Dendritic cell treated with granulocyte-macrophage colony-stimulating factor and Interleukin-4, amounts not matched to agents 40 ng/mL and 50 ng/mL, for 4 days (primary cell): ENCODE data around the gene IGF2.
"Not testable (repeated sequence)": the region's sequence is repeated elsewhere in the genome, so short reads cannot be mapped to it uniquely, and the experiment has no call there.

Source experiments
- H3K27ac Mint-ChIP-seq: one replicate; pipeline ENCODE4 v1.8.0; 2022; ENCODE audit warnings: mild to moderate bottlenecking, mixed read lengths
- H3K27me3 Mint-ChIP-seq: one replicate; pipeline ENCODE4 v1.8.0; 2022; ENCODE audit warnings: mild to moderate bottlenecking, mixed read lengths
- H3K36me3 Mint-ChIP-seq: one replicate; pipeline ENCODE4 v1.8.0; 2022; ENCODE audit warnings: low read depth, mixed read lengths
- H3K4me1 Mint-ChIP-seq: one replicate; pipeline ENCODE4 v1.8.0; 2022; ENCODE audit warnings: low read depth, mixed read lengths
- H3K4me3 Mint-ChIP-seq: one replicate; pipeline ENCODE4 v1.8.0; 2022; ENCODE audit warnings: mild to moderate bottlenecking, moderate library complexity, mixed read lengths
- H3K9me3 Mint-ChIP-seq: one replicate; pipeline ENCODE4 v1.8.0; 2022; ENCODE audit warnings: mixed read lengths
- intact Hi-C: fragments of 100-400 bp; cut with micrococcal nuclease; formaldehyde crosslinking; loops from one replicate; pipeline ENCODE4 v1.15.0; 2022

Gene IGF2

GRCh38 chr11:2132874-2133240 lies 6.3 kb downstream of the IGF2 start:
- no peaks in the 10 kb centered on the region for H3K9me3 Mint-ChIP-seq
- no peak overlapping the region for H3K4me3 Mint-ChIP-seq
- peaks cover 74% of the 10 kb centered on the region for H3K27me3 Mint-ChIP-seq
- peaks cover 5% of the 10 kb centered on the region for H3K4me1 Mint-ChIP-seq
- no peaks in the 10 kb centered on the region for H3K36me3 Mint-ChIP-seq
- no peak overlapping the region for H3K27ac Mint-ChIP-seq
- intact Hi-C loops = no loop called here

GRCh38 chr11:2132246-2132645 lies 6.9 kb downstream of the IGF2 start:
- peaks cover under 1% of the 10 kb centered on the region for H3K4me1 Mint-ChIP-seq
- H3K4me3 Mint-ChIP-seq = no peak overlapping the region
- intact Hi-C loops = no loop called here

GRCh38 chr11:2131371-2132236 lies 7.6 kb downstream of the IGF2 start:
- H3K36me3 Mint-ChIP-seq = no peaks in the 10 kb centered on the region
- no peak overlapping the region for H3K4me3 Mint-ChIP-seq

More at GRCh38 chr11:2132246-2132645, 6.9 kb downstream of the IGF2 start:
- H3K27ac Mint-ChIP-seq = no peak overlapping the region
- no peaks in the 10 kb centered on the region for H3K9me3 Mint-ChIP-seq
- peaks cover 71% of the 10 kb centered on the region for H3K27me3 Mint-ChIP-seq
- no peaks in the 10 kb centered on the region for H3K36me3 Mint-ChIP-seq

GRCh38 chr11:2130881-2131352 lies 8.3 kb downstream of the IGF2 start:
- Mint-ChIP-seq H3K9me3 (no peaks in the 10 kb centered on the region), H3K27ac (no peak overlapping the region), H3K27me3 (peaks cover 58% of the 10 kb centered on the region), H3K4me3 (no peak overlapping the region), H3K4me1 (no peaks in the 10 kb centered on the region), H3K36me3 (no peaks in the 10 kb centered on the region)
- intact Hi-C loops = no loop called here

More at GRCh38 chr11:2131371-2132236, 7.6 kb downstream of the IGF2 start:
- Mint-ChIP-seq H3K27me3 (peaks cover 64% of the 10 kb centered on the region), H3K9me3 (no peaks in the 10 kb centered on the region), H3K4me1 (no peaks in the 10 kb centered on the region), H3K27ac (no peak overlapping the region)
- intact Hi-C loops = no loop called here

- Mint-ChIP-seq H3K9me3 (no peaks in the 10 kb centered on the region), H3K4me3 (no peak overlapping the region), H3K4me1 (no peaks in the 10 kb centered on the region), H3K36me3 (no peaks in the 10 kb centered on the region), H3K27me3 (peaks cover 48% of the 10 kb centered on the region), H3K27ac (no peak overlapping the region)
- intact Hi-C loops = no loop called here
Observed at GRCh38 chr11:2129699-2130366, 9.4 kb downstream of the IGF2 start.

- no peak overlapping the region for H3K27ac Mint-ChIP-seq
- intact Hi-C loops = no loop called here
- no peak overlapping the region for H3K4me3 Mint-ChIP-seq
- H3K9me3 Mint-ChIP-seq = no peaks in the 10 kb centered on the region
- H3K4me1 Mint-ChIP-seq = no peaks in the 10 kb centered on the region
- H3K27me3 Mint-ChIP-seq = peaks cover 48% of the 10 kb centered on the region
- no peaks in the 10 kb centered on the region for H3K36me3 Mint-ChIP-seq
Observed at GRCh38 chr11:2129308-2129698, 9.9 kb downstream of the IGF2 start.

GRCh38 chr11:2128511-2129307 lies 10.5 kb downstream of the IGF2 start:
- intact Hi-C loops = no loop called here

GRCh38 chr11:2128130-2128510 lies 11.1 kb downstream of the IGF2 start:
- peaks cover 43% of the 10 kb centered on the region for H3K27me3 Mint-ChIP-seq
- no peak overlapping the region for H3K4me3 Mint-ChIP-seq
- intact Hi-C loops = no loop called here
- no peaks in the 10 kb centered on the region for H3K36me3 Mint-ChIP-seq
- H3K27ac Mint-ChIP-seq = no peak overlapping the region
- no peaks in the 10 kb centered on the region for H3K4me1 Mint-ChIP-seq
- no peaks in the 10 kb centered on the region for H3K9me3 Mint-ChIP-seq

More at GRCh38 chr11:2128511-2129307, 10.5 kb downstream of the IGF2 start:
- H3K4me1 Mint-ChIP-seq = no peaks in the 10 kb centered on the region
- H3K9me3 Mint-ChIP-seq = no peaks in the 10 kb centered on the region
- no peak overlapping the region for H3K4me3 Mint-ChIP-seq
- no peak overlapping the region for H3K27ac Mint-ChIP-seq
- H3K36me3 Mint-ChIP-seq = no peaks in the 10 kb centered on the region
- peaks cover 45% of the 10 kb centered on the region for H3K27me3 Mint-ChIP-seq

GRCh38 chr11:2127482-2128129 lies 11.6 kb downstream of the IGF2 start:
- Mint-ChIP-seq H3K36me3 (no peaks in the 10 kb centered on the region), H3K27ac (no peak overlapping the region), H3K4me1 (no peaks in the 10 kb centered on the region), H3K9me3 (no peaks in the 10 kb centered on the region), H3K4me3 (no peak overlapping the region), H3K27me3 (peaks cover 39% of the 10 kb centered on the region)
- intact Hi-C loops = no loop called here

GRCh38 chr11:2126520-2127085 lies 12.6 kb downstream of the IGF2 start:
- H3K36me3 Mint-ChIP-seq = no peaks in the 10 kb centered on the region
- intact Hi-C loops = no loop called here

GRCh38 chr11:2124736-2125484 lies 14.3 kb downstream of the IGF2 start:
- peaks cover 35% of the 10 kb centered on the region for H3K27me3 Mint-ChIP-seq
- H3K9me3 Mint-ChIP-seq, H3K4me1 Mint-ChIP-seq, intact Hi-C loops, H3K4me3 Mint-ChIP-seq, H3K27ac Mint-ChIP-seq, H3K36me3 Mint-ChIP-seq: not testable (repeated sequence)

More at GRCh38 chr11:2126520-2127085, 12.6 kb downstream of the IGF2 start:
- Mint-ChIP-seq H3K4me1 (no peaks in the 10 kb centered on the region), H3K27me3 (peaks cover 38% of the 10 kb centered on the region), H3K9me3 (no peaks in the 10 kb centered on the region), H3K4me3 (no peak overlapping the region), H3K27ac (no peak overlapping the region)

GRCh38 chr11:2123628-2123960 lies 15.6 kb downstream of the IGF2 start:
- no peaks in the 10 kb centered on the region for H3K36me3 Mint-ChIP-seq
- H3K9me3 Mint-ChIP-seq = no peaks in the 10 kb centered on the region
- intact Hi-C loops = no loop called here
- H3K4me3 Mint-ChIP-seq = no peak overlapping the region
- H3K27me3 Mint-ChIP-seq = peaks cover 31% of the 10 kb centered on the region
- no peak overlapping the region for H3K27ac Mint-ChIP-seq
- H3K4me1 Mint-ChIP-seq = no peaks in the 10 kb centered on the region
